ENCODE results near the gene GYS1.

DNA sequence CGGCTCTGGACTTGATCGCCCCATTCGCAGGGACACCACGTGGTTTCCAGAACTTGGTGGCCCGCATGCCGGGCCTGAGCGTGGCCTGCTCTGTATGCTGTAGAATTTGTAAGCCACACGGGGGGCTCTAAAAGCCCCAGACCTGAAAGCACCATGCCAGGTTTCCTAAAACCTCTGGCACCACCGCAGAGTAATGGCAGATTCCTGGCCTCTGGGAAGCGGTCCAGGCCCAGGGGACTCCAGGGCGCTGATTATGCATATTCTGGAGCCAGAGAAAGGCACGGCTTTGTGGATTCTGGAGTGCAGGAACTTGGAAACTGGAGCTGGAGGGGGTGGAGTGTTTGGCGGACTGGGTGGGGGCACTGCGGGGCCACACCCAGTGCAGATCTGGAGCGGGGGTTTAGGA is 24.3 kb downstream of the GYS1 start:
- TF ChIP-seq, protein P1, sequence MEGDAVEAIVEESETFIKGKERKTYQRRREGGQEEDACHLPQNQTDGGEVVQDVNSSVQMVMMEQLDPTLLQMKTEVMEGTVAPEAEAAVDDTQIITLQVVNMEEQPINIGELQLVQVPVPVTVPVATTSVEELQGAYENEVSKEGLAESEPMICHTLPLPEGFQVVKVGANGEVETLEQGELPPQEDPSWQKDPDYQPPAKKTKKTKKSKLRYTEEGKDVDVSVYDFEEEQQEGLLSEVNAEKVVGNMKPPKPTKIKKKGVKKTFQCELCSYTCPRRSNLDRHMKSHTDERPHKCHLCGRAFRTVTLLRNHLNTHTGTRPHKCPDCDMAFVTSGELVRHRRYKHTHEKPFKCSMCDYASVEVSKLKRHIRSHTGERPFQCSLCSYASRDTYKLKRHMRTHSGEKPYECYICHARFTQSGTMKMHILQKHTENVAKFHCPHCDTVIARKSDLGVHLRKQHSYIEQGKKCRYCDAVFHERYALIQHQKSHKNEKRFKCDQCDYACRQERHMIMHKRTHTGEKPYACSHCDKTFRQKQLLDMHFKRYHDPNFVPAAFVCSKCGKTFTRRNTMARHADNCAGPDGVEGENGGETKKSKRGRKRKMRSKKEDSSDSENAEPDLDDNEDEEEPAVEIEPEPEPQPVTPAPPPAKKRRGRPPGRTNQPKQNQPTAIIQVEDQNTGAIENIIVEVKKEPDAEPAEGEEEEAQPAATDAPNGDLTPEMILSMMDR (IDR thresholded peaks at IDR 0.05) = no peak
- no peak for TF ChIP-seq POLR2A (IDR thresholded peaks at IDR 0.05)

All from lower leg skin (tissue), 3 donors.